ENCODE measurements around the gene CD164L2. TPM values are rescaled to one million over a fixed set of nuclear protein-coding genes. Genes with fewer than 3 reads are reported as not detected.

Gene CD164L2
- total RNA-seq, 1 experiment from 2014 or later = 0.63 TPM

DNA sequence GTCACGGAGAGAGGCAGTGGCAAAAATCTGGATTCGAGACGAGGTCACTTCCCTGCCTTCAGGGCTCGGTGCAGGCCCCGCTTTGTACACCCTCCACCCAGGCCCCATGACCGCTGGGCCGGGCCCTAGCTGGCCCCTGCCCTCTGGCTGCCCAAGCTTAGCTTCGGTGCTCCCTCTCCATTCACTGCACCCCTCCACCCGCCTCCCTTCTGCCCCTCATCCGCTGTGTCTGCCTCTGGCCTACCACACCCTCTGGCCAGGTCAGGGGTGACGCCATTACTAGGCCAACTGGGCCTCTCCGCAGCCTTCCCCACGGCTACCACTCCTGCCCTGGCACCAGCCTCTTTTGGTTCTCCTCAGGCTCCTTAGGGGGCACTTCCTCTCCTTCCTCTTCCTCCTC lies 528 bp upstream of the CD164L2 start:
- H3K4me3 ChIP-seq = no peak overlapping the region
- POLR2A ChIA-PET (ENCODE audit: unreplicated experiment) = no interaction called here
- intact Hi-C loops (cut with micrococcal nuclease; ENCODE audit: unreplicated experiment) = loop anchor here (2.0 kb wide), 1 partner anchor 17 kb away; the partner anchor contains the start of gene MAP3K6
- CTCF ChIA-PET = interaction anchor here (0.6 kb wide), 1 partner anchor 141 kb away, joined by 4 read pairs; no protein-coding TSS in a partner anchor
- no peaks in the 10 kb centered on the region for H3K9me3 ChIP-seq (ENCODE audit: insufficient read depth, low read depth)
- H3K27me3 ChIP-seq (ENCODE audit: insufficient read depth, low read depth) = no peaks in the 10 kb centered on the region
- DNase-seq = no peak
- H3K4me1 ChIP-seq (replicated peaks; ENCODE audit: insufficient read depth) = no peaks in the 10 kb centered on the region
- no TSS peak for BruUV-seq (replicated peaks)
- H3K36me3 ChIP-seq (ENCODE audit: low read depth) = no peaks in the 10 kb centered on the region
- no peaks in the 10 kb centered on the region for H3K9me2 ChIP-seq (ENCODE audit: insufficient read depth)
- H3K4me2 ChIP-seq = no peak overlapping the region; the same call in 1 of the 2 replicates
- H3K27ac ChIP-seq = no peak overlapping the region
- H3K79me2 ChIP-seq (ENCODE audit: low read depth) = no peaks in the 10 kb centered on the region
- H2AFZ ChIP-seq = no peak overlapping the region
- H3F3A ChIP-seq (ENCODE audit: insufficient read depth, low read depth) = no peaks in the 10 kb centered on the region
- no peaks in the 10 kb centered on the region for H4K20me1 ChIP-seq (ENCODE audit: insufficient read depth)
- TF ChIP-seq EZH2 (IDR thresholded peaks at IDR 0.05; ENCODE audit: low read depth) = no peak

DNA sequence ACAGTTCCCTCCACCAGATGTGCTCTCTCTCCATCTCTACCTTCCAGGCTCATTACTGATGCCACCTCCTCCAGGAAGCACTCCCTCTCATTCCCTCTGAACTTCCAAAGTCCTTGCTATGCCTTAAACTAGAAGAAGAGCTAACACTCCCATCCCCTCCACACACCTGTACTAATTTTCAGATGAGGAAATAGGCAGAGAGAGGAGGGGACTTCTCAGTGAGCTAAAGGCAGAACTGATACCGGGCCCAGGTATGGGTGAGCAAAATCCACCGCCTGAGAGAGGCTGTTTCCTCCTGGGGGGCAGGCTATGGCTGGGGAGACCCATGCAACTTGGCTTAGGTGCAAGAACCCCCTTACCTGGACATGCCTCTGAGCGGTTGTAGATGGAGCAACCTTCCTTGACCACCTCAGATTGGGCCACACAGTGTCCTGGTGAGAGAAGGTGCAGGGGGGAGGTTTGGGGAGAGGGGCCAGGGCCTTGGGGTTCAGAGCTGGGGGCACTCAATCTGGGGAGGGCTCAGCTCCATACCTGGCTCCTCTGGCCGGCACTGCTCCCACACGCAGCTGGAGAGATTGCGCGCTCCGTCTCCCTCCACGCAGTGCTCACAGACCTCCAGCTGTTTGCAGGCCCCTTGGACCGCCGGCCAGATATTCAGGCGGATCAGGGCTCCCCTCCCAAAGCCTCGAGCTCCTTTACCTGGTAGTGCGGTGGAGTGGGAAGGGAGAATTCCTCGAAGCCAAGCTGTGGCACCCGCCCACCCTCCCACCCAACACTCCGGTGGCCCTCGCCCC lies 967 bp downstream of the CD164L2 start:
- Histone ChIP-seq H3K4me1 (replicated peaks; ENCODE audit: insufficient read depth) (no peaks in the 10 kb centered on the region), H3K27me3 (ENCODE audit: insufficient read depth, low read depth) (no peaks in the 10 kb centered on the region), H3K4me3 (no peak overlapping the region), H3K79me2 (ENCODE audit: low read depth) (no peaks in the 10 kb centered on the region), H3K27ac (no peak overlapping the region), H3K9me2 (ENCODE audit: insufficient read depth) (no peaks in the 10 kb centered on the region), H4K20me1 (ENCODE audit: insufficient read depth) (no peaks in the 10 kb centered on the region), H2AFZ (no peak overlapping the region), H3K36me3 (ENCODE audit: low read depth) (no peaks in the 10 kb centered on the region), H3F3A (ENCODE audit: insufficient read depth, low read depth) (no peaks in the 10 kb centered on the region), H3K9me3 (ENCODE audit: insufficient read depth, low read depth) (no peaks in the 10 kb centered on the region), H3K4me2 (no peak overlapping the region)
- POLR2A ChIA-PET (ENCODE audit: unreplicated experiment) = interaction anchor here (0.5 to 0.6 kb wide), 2 partner anchors 39 to 387 kb away, joined by 5 to 7 read pairs; no protein-coding TSS in a partner anchor
- no peak for DNase-seq
- TF ChIP-seq, protein P1, sequence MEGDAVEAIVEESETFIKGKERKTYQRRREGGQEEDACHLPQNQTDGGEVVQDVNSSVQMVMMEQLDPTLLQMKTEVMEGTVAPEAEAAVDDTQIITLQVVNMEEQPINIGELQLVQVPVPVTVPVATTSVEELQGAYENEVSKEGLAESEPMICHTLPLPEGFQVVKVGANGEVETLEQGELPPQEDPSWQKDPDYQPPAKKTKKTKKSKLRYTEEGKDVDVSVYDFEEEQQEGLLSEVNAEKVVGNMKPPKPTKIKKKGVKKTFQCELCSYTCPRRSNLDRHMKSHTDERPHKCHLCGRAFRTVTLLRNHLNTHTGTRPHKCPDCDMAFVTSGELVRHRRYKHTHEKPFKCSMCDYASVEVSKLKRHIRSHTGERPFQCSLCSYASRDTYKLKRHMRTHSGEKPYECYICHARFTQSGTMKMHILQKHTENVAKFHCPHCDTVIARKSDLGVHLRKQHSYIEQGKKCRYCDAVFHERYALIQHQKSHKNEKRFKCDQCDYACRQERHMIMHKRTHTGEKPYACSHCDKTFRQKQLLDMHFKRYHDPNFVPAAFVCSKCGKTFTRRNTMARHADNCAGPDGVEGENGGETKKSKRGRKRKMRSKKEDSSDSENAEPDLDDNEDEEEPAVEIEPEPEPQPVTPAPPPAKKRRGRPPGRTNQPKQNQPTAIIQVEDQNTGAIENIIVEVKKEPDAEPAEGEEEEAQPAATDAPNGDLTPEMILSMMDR (conservative IDR thresholded peaks at IDR 0.05) = no peak
- TF ChIP-seq EZH2 (IDR thresholded peaks at IDR 0.05; ENCODE audit: low read depth) = no peak
- intact Hi-C loops (cut with micrococcal nuclease; ENCODE audit: unreplicated experiment) = loop anchor here (2.0 kb wide), 1 partner anchor 15 kb away; the partner anchor contains the start of gene MAP3K6
- BruUV-seq (replicated peaks) = no TSS peak
- CTCF ChIA-PET = interaction anchor here (0.6 to 1.4 kb wide), 3 partner anchors 13 to 1218 kb away, joined by 3 to 8 read pairs (median 4); no protein-coding TSS in a partner anchor

DNA sequence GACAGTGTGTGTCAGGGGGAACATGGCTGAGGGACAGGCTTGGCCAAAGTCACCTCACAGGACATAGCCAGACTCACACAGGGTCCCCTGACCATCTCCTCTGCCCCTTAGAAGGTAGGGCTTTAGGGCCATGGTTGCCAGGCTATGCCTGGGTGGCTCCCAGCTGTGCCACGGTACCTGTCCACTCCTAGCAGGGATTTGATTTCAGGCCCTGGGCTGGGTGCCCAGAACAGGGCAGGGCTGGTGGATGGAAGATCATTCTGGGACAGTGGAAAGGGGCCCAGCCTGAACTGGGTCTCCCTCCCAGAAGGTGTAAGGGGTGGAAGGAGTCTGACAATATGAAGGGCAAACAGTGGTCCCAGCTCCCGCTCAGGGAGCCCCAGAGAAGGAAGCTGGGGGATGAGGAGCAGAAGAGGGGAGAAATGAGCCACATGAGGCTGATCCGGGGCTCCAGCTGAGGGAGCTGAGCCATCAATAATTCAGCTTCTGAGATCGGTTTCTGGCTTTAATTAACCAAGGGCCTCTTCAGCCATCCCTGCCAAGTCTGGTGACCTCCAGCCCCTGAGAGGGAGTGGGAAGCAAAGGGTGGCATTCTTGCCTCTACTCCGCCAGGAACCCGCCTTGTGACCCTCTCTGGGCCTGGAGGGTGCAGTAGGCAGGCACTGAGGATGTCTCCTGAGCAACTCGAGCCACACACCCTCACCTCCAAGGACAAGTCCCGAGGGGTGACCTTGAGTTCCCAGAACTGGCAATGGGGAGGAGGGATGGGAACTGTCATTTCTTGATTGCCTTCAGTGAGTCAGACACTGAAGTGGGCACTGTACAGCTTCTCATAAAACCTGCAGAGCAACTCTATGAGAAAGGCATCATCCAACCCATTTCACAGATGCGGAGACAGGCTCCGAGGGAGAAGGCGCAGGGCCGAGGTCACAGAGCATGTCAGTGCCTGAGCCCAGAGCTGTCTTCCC lies 2.1 kb downstream of the CD164L2 start:
- no peak overlapping the region for H2AFZ ChIP-seq
- no peaks in the 10 kb centered on the region for H3K27me3 ChIP-seq (ENCODE audit: insufficient read depth, low read depth)
- no peaks in the 10 kb centered on the region for H3F3A ChIP-seq (ENCODE audit: insufficient read depth, low read depth)
- H3K4me1 ChIP-seq (replicated peaks; ENCODE audit: insufficient read depth) = no peaks in the 10 kb centered on the region
- no peaks in the 10 kb centered on the region for H3K9me3 ChIP-seq (ENCODE audit: insufficient read depth, low read depth)
- no peak overlapping the region for H3K4me3 ChIP-seq
- DNase-seq = no peak
- H3K36me3 ChIP-seq (ENCODE audit: low read depth) = no peaks in the 10 kb centered on the region
- no peaks in the 10 kb centered on the region for H4K20me1 ChIP-seq (ENCODE audit: insufficient read depth)
- no peaks in the 10 kb centered on the region for H3K79me2 ChIP-seq (ENCODE audit: low read depth)
- POLR2A ChIA-PET (ENCODE audit: unreplicated experiment) = no interaction called here
- no TSS peak for BruUV-seq (replicated peaks)
- no peak overlapping the region for H3K4me2 ChIP-seq
- CTCF ChIA-PET = interaction anchor here (1.4 kb wide), 1 partner anchor 12 kb away, joined by 4 read pairs; no protein-coding TSS in a partner anchor
- H3K27ac ChIP-seq = no peak overlapping the region
- H3K9me2 ChIP-seq (ENCODE audit: insufficient read depth) = no peaks in the 10 kb centered on the region
- TF ChIP-seq, protein P1 (conservative IDR thresholded peaks at IDR 0.05) = no peak
- TF ChIP-seq EZH2 (IDR thresholded peaks at IDR 0.05; ENCODE audit: low read depth) = no peak
- intact Hi-C loops (cut with micrococcal nuclease; ENCODE audit: unreplicated experiment) = no loop called here
